ENCODE results near the gene SPATA16. TPM values are rescaled to one million over a fixed set of nuclear protein-coding genes. Genes with fewer than 3 reads are reported as not detected.
"Not testable (repeated sequence)": the region's sequence is repeated elsewhere in the genome, so short reads cannot be mapped to it uniquely, and the experiment has no call there.

SPATA16 gene
- total RNA-seq, 2 experiments from 2014 or later: not detected

DNA sequence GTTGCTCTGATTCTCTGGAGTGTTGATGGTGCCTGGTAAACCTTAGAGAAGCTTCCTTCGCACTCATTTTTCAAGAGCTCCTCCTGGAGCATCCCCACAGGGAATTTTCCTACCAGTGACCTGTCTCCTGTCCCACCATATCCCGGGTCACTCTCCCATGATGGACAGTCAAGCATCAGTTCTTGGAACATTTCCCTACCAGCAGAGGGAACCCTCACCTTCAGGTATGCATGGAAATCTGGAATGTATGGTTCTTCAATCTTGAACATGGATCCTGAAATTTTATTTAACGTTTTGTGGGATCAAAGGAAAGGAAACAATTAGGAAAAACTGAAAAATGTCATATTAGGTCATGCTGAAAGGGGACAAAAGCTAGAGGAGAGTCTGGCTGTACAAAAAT, 153.8 kb downstream of the SPATA16 start:
- intact Hi-C loops (cut with micrococcal nuclease): no loop called here
- H3K27me3 Mint-ChIP-seq (ENCODE audit: low read depth): no peaks in the 10 kb centered on the region
- no peaks in the 10 kb centered on the region for H3K4me1 Mint-ChIP-seq (ENCODE audit: low read depth)
- H3K9me3 Mint-ChIP-seq: no peaks in the 10 kb centered on the region
- DNase-seq: no peak
- no peak overlapping the region for H3K4me3 Mint-ChIP-seq
- CTCF ChIA-PET: no interaction called here
- H3K36me3 Mint-ChIP-seq (ENCODE audit: low read depth): no peaks in the 10 kb centered on the region
- no peak overlapping the region for H3K27ac Mint-ChIP-seq

DNA sequence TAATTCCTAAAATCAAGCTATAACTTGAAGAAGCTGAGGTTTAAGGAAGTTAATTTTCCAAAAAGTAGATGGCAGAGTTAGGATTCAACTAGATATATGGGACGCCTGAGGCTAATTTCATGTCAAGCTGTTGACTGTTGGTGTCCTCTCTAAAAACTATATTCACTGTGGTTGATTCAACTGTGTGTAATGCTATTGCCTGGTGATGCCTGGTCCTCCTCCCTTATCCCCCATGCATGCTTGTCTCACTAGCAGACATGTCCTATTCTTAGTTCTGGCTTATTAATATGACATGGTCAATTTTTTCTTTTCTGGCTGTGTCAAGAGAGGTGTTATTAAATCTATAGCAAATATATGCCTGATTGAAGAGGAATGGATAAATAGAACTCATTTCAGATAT, 156.1 kb downstream of the SPATA16 start:
- no peak overlapping the region for H3K27ac Mint-ChIP-seq
- H3K4me1 Mint-ChIP-seq (ENCODE audit: low read depth): no peaks in the 10 kb centered on the region
- no peaks in the 10 kb centered on the region for H3K36me3 Mint-ChIP-seq (ENCODE audit: low read depth)
- H3K9me3 Mint-ChIP-seq: no peaks in the 10 kb centered on the region
- CTCF ChIA-PET: no interaction called here
- no peaks in the 10 kb centered on the region for H3K27me3 Mint-ChIP-seq (ENCODE audit: low read depth)
- no peak overlapping the region for H3K4me3 Mint-ChIP-seq
- DNase-seq: no peak
- intact Hi-C loops (cut with micrococcal nuclease): no loop called here

DNA sequence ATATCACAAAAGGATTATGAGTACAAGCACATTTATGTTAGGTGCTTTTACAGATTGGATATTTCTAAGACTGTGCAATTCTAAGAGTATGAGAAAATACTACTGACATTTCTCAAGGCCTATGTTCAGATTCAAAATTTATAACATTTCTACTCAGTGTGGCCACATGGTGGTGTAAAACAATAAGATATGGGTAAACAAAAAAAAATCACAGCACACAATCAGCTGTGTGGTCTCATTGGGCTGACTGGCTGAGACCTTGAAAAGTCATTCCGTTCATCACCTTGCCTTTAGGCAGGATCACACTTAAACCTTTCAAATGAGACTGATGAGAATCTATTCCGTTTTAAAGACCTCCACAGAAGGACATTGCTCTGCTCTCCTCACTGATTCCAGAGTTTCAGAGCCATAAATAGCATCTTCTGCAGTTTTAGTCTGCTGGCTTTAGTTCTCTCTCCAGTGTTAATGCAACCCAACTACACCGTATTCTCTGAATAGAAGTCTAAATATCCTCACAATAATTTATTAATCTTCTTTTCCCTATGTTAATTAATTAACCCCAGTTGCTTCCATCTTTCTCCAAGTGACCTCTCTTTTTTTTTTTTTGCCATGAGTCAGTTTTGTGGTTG, 158.2 kb downstream of the SPATA16 start:
- no peak overlapping the region for H3K4me3 Mint-ChIP-seq
- H3K36me3 Mint-ChIP-seq (ENCODE audit: low read depth): no peaks in the 10 kb centered on the region
- no peak overlapping the region for H3K27ac Mint-ChIP-seq
- CTCF ChIA-PET: no interaction called here
- DNase-seq: no peak
- intact Hi-C loops (cut with micrococcal nuclease): no loop called here
- no peaks in the 10 kb centered on the region for H3K9me3 Mint-ChIP-seq
- H3K4me1 Mint-ChIP-seq (ENCODE audit: low read depth): no peaks in the 10 kb centered on the region
- H3K27me3 Mint-ChIP-seq (ENCODE audit: low read depth): no peaks in the 10 kb centered on the region

DNA sequence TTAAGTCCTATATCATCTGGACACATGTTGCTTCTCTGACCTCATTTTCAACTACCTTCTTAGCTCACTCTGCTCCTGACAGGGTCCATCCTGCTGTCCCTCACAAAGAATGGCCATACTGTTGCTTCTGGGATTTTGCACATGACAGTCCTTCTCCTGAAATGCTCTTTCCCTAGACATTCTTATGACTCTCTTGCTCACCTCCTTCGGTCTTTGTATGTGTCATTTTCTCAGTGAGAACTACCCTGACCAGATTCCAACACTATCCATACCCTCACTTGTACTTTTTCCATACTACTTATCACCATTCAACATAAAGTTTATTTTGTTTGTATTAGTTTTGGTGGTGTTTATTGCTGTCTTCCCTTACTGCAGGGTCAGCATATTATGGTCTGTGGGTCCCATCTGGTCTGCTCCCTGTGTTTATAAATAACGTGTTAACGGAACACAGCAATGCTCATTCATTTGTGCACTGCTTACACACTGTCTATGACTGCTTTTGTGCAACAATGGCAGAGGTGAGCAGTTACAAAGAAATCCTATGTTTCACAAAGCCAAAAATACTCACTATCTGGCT, 159.5 kb downstream of the SPATA16 start:
- DNase-seq: no peak
- no peaks in the 10 kb centered on the region for H3K9me3 Mint-ChIP-seq
- no peak overlapping the region for H3K27ac Mint-ChIP-seq
- no peaks in the 10 kb centered on the region for H3K36me3 Mint-ChIP-seq (ENCODE audit: low read depth)
- intact Hi-C loops (cut with micrococcal nuclease): no loop called here
- CTCF ChIA-PET: no interaction called here
- H3K27me3 Mint-ChIP-seq (ENCODE audit: low read depth): no peaks in the 10 kb centered on the region
- H3K4me3 Mint-ChIP-seq: no peak overlapping the region
- no peaks in the 10 kb centered on the region for H3K4me1 Mint-ChIP-seq (ENCODE audit: low read depth)

DNA sequence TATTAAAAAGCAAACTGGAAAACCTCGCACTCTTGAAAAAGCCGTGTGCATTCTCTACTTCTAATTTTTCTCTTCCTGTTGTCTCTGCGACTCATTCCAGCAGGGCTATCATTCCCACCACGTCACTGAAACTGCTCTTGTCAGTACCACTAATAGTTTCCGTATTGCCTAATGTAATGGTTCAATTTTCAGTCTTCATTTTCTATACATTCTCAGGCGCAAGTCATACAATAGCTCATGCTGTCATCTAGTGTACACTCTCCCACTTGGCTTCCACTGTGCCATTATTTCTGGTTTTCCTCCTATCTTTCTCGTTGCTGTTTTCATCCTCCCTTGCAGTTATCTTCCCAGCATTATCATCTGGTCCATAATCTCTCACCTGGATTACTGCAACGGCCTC, 160.2 kb downstream of the SPATA16 start:
- H3K4me3 Mint-ChIP-seq: no peak overlapping the region
- H3K9me3 Mint-ChIP-seq: no peaks in the 10 kb centered on the region
- H3K36me3 Mint-ChIP-seq (ENCODE audit: low read depth): no peaks in the 10 kb centered on the region
- DNase-seq: no peak
- no peak overlapping the region for H3K27ac Mint-ChIP-seq
- intact Hi-C loops (cut with micrococcal nuclease): no loop called here
- no peaks in the 10 kb centered on the region for H3K4me1 Mint-ChIP-seq (ENCODE audit: low read depth)
- H3K27me3 Mint-ChIP-seq (ENCODE audit: low read depth): no peaks in the 10 kb centered on the region
- CTCF ChIA-PET: no interaction called here

DNA sequence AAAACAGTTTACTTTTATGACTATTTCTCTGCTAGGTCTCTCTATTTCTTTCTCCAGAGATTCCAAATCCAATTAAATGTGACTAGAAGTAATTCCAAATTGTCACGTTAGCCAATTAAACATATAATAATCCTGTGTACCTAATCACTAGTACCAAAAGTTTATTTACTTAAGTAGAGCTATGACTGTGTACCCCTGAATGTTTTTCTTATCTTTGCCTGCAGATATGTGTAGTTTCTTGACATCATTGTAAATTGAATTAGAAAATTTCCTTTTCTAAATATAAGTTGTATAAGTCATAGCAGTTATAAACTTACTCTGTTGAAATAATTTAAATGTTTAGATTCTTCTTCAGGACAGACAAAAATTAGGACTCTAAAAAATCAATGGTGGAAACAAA, 163.3 kb downstream of the SPATA16 start:
- H3K36me3 Mint-ChIP-seq (ENCODE audit: low read depth): no peaks in the 10 kb centered on the region
- DNase-seq: no peak
- no peaks in the 10 kb centered on the region for H3K27me3 Mint-ChIP-seq (ENCODE audit: low read depth)
- no peaks in the 10 kb centered on the region for H3K9me3 Mint-ChIP-seq
- H3K27ac Mint-ChIP-seq: no peak overlapping the region
- no peaks in the 10 kb centered on the region for H3K4me1 Mint-ChIP-seq (ENCODE audit: low read depth)
- no peak overlapping the region for H3K4me3 Mint-ChIP-seq
- intact Hi-C loops (cut with micrococcal nuclease): no loop called here
- CTCF ChIA-PET: no interaction called here

DNA sequence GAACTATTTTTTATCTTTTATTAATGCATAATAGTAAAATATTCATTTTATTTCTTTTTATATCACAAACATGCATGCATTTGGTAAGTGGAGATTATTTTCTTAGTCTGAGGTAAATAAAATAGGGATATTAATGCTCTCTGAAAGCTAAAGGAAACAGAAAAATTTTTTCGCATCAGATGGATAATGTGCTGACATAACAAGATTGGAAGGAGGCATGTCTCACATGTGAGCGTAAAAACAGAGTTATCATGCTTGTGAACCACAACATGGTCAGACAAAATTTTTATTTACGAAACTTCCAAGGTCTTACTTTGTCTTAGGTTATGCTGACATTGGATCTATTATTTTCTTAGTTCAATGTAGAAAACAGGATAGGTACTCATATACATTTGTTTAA, 166.1 kb downstream of the SPATA16 start:
- no peak for DNase-seq
- Mint-ChIP-seq H3K4me3 (no peak overlapping the region), H3K27me3 (ENCODE audit: low read depth) (no peaks in the 10 kb centered on the region), H3K36me3 (ENCODE audit: low read depth) (no peaks in the 10 kb centered on the region), H3K4me1 (ENCODE audit: low read depth) (no peaks in the 10 kb centered on the region), H3K9me3 (no peaks in the 10 kb centered on the region), H3K27ac (no peak overlapping the region)
- intact Hi-C loops (cut with micrococcal nuclease): no loop called here
- CTCF ChIA-PET: no interaction called here

DNA sequence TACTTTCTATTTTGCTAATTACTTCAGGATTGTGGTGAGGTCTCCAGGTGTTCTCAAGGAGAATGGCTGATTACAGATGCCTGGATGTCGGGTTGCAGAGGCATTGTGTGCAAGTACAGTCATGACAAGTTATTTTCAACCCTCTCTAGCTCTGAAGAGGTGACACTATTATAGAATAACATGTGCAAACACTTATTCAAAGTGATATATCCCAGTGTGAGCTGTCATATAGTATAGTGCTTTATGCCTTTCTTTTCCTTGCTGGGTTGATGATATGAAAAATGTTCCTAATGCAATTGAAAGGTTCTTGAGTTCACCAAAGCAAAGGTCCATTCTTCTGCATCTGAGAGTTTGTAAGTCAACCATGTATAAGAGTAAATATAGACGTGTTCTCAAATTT, 167.2 kb downstream of the SPATA16 start:
- Mint-ChIP-seq H3K27me3 (ENCODE audit: low read depth) (no peaks in the 10 kb centered on the region), H3K4me3 (no peak overlapping the region), H3K27ac (no peak overlapping the region), H3K36me3 (ENCODE audit: low read depth) (no peaks in the 10 kb centered on the region), H3K9me3 (no peaks in the 10 kb centered on the region), H3K4me1 (ENCODE audit: low read depth) (no peaks in the 10 kb centered on the region)
- no peak for DNase-seq
- intact Hi-C loops (cut with micrococcal nuclease): no loop called here
- CTCF ChIA-PET: no interaction called here

DNA sequence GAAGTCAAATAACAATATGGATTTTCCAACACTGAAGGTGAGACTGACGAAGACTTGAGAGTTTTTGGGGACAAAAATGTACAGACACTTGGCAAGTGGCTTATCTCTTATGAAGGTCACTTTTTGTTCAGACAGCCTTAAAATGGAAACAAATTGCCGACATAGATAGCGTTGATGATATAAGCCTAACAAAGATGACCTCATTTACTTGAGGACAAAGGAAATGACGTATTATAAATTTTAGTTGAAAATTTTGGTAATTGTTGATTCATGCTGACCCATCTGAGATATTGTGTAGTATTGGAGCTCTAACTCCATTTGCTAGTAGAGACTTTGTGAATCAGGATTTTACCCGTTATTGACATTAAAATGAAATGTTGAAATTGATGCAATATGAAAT, 168.3 kb downstream of the SPATA16 start:
- Mint-ChIP-seq H3K4me3 (no peak overlapping the region), H3K27ac (no peak overlapping the region), H3K27me3 (ENCODE audit: low read depth) (no peaks in the 10 kb centered on the region), H3K4me1 (ENCODE audit: low read depth) (no peaks in the 10 kb centered on the region), H3K9me3 (no peaks in the 10 kb centered on the region), H3K36me3 (ENCODE audit: low read depth) (no peaks in the 10 kb centered on the region)
- CTCF ChIA-PET: interaction anchor here (1.1 kb wide), 1 partner anchor 104 kb away, joined by 4 read pairs; no protein-coding TSS in a partner anchor
- intact Hi-C loops (cut with micrococcal nuclease): no loop called here
- DNase-seq: no peak

DNA sequence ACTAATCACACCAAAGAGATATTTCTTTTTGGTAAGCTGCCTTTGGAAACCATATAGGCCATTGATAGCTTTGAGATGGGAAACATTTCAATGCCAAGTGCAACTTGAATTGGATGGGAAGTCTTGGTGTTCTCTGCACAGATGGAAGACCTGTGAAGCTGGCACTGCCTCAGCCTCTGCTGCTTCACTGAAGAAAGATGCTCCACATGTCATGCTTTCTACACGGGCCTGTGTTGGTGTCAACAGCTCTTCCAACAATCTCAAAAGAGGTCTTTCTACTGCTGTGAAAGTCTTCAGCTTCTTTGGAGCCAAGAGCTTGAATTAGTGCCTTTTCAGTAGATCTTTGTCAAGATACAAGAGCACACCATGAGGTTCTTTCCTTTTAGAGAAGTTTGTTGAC, 169.0 kb downstream of the SPATA16 start:
- Mint-ChIP-seq H3K27ac (no peak overlapping the region), H3K4me3 (no peak overlapping the region), H3K36me3 (ENCODE audit: low read depth) (no peaks in the 10 kb centered on the region), H3K4me1 (ENCODE audit: low read depth) (no peaks in the 10 kb centered on the region), H3K9me3 (no peaks in the 10 kb centered on the region), H3K27me3 (ENCODE audit: low read depth) (no peaks in the 10 kb centered on the region)
- CTCF ChIA-PET: interaction anchor here (0.6 to 1.1 kb wide), 2 partner anchors 104 to 853 kb away, joined by 3 to 4 read pairs; no protein-coding TSS in a partner anchor
- intact Hi-C loops (cut with micrococcal nuclease): no loop called here
- DNase-seq: no peak

DNA sequence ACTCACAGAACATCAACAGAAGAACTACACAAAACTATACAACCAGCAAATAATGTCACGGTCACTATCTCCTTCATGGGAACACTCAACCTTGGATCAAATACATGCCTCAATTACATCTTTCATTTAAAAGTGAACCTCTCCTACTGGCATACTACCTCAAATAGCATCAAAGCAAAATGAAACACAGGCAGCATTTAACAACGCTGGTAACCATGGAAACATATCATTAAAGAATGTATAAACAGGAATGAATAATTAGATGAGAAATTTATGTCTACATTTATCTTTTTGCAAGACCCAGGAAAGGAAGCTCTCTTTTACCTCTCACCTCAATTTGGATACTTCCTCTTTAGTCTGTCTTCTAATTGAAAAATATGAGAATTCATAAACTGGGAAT, 172.4 kb downstream of the SPATA16 start:
- H3K27ac Mint-ChIP-seq: no peak overlapping the region
- intact Hi-C loops (cut with micrococcal nuclease): no loop called here
- no peaks in the 10 kb centered on the region for H3K27me3 Mint-ChIP-seq (ENCODE audit: low read depth)
- CTCF ChIA-PET: no interaction called here
- H3K4me3 Mint-ChIP-seq: no peak overlapping the region
- H3K9me3 Mint-ChIP-seq: peaks cover 2% of the 10 kb centered on the region
- no peaks in the 10 kb centered on the region for H3K4me1 Mint-ChIP-seq (ENCODE audit: low read depth)
- H3K36me3 Mint-ChIP-seq (ENCODE audit: low read depth): no peaks in the 10 kb centered on the region
- no peak for DNase-seq

DNA sequence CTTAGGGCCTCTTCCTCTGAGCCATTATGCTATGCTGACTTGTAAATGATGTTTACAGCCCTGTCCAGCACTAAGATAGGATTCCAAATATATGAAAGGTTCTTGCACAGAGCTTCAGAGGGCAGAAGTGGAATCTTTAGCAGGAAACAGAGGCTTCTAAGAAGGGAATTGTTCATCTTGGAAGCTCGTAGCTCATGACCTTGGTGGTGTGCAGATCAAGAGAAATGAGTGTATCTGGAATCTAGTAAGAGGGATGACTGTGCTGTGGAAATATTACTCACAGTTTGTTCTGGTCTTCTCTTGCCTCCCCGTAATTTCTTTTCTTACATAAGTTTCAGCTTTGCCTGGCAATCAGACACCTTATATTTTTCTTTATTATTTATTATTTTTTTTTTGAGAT, 175.8 kb downstream of the SPATA16 start:
- no peak for DNase-seq
- Mint-ChIP-seq H3K9me3 (peaks cover 2% of the 10 kb centered on the region), H3K27me3 (ENCODE audit: low read depth) (no peaks in the 10 kb centered on the region), H3K36me3 (ENCODE audit: low read depth) (no peaks in the 10 kb centered on the region), H3K4me1 (ENCODE audit: low read depth) (no peaks in the 10 kb centered on the region), H3K4me3 (no peak overlapping the region), H3K27ac (no peak overlapping the region)
- intact Hi-C loops (cut with micrococcal nuclease): no loop called here
- CTCF ChIA-PET: no interaction called here

DNA sequence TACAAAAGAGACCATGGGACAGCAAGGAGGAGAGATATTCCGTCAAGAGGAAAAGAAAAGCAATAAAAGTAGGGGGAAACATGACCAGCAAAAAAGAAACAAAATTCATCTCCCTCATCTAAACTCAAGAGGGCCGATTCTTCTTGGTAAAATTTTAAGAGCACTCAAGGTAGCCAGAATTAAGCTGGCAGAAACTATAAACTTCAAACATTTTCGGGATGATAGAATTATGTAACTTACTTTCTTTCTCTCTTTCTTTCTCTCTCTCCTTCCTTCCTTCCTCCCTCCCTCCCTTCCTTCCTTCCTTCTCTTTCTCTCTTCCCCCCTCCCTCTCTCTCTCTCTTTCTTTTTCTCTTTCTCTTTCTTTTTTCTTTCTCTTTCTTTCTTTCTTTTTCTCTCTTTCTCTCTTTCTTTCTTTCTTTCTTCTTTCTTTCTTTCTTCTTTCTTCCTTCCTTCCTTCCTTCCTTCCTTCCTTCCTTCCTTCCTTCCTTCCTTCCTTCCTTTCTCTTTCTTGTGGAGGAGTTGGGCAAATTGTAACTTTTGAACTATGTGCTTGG, 180.3 kb downstream of the SPATA16 start:
- CTCF ChIA-PET, H3K9me3 Mint-ChIP-seq, H3K4me3 Mint-ChIP-seq: not testable (repeated sequence)

More for the DNA sequence above, 180.3 kb downstream of the SPATA16 start:
- H3K4me1 Mint-ChIP-seq (ENCODE audit: low read depth); H3K27ac Mint-ChIP-seq; intact Hi-C loops (cut with micrococcal nuclease); H3K27me3 Mint-ChIP-seq (ENCODE audit: low read depth); H3K36me3 Mint-ChIP-seq (ENCODE audit: low read depth); DNase-seq: not testable (repeated sequence)
